ENCODE results near the gene SLC18A3.

DNA sequence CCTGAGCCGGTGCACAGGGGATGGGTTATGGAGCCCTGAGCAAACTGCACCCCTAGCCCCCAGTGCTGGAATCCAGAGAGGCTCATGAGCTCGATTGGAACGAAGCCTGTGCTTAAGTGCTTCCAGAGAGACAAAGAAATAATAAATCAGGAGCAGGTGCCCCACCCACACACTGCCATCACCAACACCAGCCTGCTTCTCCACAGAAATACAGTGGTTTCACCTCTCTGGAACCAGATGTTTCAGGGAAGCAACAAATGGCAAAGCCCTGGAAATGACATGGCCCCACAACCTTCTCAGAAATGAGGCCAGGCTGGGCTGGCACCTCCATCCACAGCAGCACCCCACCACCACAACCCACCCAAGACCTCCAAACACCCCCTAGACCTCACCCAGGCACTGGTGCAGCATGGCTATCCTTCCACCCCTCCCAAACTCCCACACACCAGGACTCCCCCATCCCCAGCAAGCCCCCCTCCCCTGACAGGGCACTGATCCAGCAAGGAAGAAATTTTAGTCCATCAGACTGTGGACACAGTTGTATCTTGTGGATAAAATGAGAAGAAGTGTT is 4.1 kb upstream of the SLC18A3 start:
- TF ChIP-seq CTCF (IDR thresholded peaks at IDR 0.05) (no peak), ESRRA (CRISPR knock-in tag; IDR thresholded peaks at IDR 0.05; ENCODE audit: borderline replicate concordance) (no peak), MYBL2 (CRISPR knock-in tag; IDR thresholded peaks at IDR 0.05) (no peak), ELF4 (CRISPR knock-in tag; IDR thresholded peaks at IDR 0.05; ENCODE audit: low read depth) (no peak), ATF1 (CRISPR knock-in tag; IDR thresholded peaks at IDR 0.05) (no peak), ATF3 (CRISPR knock-in tag; conservative IDR thresholded peaks at IDR 0.05) (no peak), HMGXB4 (CRISPR knock-in tag; IDR thresholded peaks at IDR 0.05) (no peak), ZNF416 (CRISPR knock-in tag; IDR thresholded peaks at IDR 0.05) (no peak), STAT6 (CRISPR knock-in tag; conservative IDR thresholded peaks at IDR 0.05; ENCODE audit: low read depth) (no peak)
- TF ChIP-seq, protein P1, sequence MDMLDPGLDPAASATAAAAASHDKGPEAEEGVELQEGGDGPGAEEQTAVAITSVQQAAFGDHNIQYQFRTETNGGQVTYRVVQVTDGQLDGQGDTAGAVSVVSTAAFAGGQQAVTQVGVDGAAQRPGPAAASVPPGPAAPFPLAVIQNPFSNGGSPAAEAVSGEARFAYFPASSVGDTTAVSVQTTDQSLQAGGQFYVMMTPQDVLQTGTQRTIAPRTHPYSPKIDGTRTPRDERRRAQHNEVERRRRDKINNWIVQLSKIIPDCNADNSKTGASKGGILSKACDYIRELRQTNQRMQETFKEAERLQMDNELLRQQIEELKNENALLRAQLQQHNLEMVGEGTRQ (CRISPR knock-in tag; IDR thresholded peaks at IDR 0.05), result no peak
- TF ChIP-seq, protein P2, sequence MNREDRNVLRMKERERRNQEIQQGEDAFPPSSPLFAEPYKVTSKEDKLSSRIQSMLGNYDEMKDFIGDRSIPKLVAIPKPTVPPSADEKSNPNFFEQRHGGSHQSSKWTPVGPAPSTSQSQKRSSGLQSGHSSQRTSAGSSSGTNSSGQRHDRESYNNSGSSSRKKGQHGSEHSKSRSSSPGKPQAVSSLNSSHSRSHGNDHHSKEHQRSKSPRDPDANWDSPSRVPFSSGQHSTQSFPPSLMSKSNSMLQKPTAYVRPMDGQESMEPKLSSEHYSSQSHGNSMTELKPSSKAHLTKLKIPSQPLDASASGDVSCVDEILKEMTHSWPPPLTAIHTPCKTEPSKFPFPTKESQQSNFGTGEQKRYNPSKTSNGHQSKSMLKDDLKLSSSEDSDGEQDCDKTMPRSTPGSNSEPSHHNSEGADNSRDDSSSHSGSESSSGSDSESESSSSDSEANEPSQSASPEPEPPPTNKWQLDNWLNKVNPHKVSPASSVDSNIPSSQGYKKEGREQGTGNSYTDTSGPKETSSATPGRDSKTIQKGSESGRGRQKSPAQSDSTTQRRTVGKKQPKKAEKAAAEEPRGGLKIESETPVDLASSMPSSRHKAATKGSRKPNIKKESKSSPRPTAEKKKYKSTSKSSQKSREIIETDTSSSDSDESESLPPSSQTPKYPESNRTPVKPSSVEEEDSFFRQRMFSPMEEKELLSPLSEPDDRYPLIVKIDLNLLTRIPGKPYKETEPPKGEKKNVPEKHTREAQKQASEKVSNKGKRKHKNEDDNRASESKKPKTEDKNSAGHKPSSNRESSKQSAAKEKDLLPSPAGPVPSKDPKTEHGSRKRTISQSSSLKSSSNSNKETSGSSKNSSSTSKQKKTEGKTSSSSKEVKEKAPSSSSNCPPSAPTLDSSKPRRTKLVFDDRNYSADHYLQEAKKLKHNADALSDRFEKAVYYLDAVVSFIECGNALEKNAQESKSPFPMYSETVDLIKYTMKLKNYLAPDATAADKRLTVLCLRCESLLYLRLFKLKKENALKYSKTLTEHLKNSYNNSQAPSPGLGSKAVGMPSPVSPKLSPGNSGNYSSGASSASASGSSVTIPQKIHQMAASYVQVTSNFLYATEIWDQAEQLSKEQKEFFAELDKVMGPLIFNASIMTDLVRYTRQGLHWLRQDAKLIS (CRISPR knock-in tag; IDR thresholded peaks at IDR 0.05; ENCODE audit: borderline replicate concordance), result no peak

Data from WTC11 (cell line).